NCI-H2171 (cell line): ENCODE results near the gene C2CD3.
"Not testable (repeated sequence)": the region's sequence is repeated elsewhere in the genome, so short reads cannot be mapped to it uniquely, and the experiment has no call there.

Experiments
- DNase-seq: peaks from one replicate; lab custom pipeline; 2025; lab: John Stamatoyannopoulos, UW

The C2CD3 gene

GRCh38 chr11:74063628-74064027 lies 107.2 kb downstream of the C2CD3 start:
- not testable (repeated sequence) for DNase-seq

DNA sequence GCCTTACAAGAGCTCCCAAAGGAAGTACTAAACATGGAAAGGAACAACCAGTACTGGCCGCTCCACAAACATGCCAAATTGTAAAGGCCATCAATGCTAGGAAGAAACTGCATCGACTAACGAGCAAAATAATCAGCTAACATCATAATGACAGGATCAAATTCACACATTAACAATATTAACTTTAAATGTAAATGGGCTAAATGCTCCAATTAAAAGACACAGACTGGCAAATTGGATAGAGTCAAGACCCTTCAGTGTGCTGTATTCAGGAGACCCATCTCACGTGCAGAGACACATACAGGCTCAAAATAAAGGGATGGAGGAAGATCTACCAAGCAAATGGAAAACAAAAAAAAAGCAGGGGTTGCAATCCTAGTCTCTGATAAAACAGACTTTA lies 109.2 kb downstream of the C2CD3 start:
- not testable (repeated sequence) for DNase-seq

GRCh38 chr11:74057249-74058151 lies 113.3 kb downstream of the C2CD3 start:
- DNase-seq: no peak

DNA sequence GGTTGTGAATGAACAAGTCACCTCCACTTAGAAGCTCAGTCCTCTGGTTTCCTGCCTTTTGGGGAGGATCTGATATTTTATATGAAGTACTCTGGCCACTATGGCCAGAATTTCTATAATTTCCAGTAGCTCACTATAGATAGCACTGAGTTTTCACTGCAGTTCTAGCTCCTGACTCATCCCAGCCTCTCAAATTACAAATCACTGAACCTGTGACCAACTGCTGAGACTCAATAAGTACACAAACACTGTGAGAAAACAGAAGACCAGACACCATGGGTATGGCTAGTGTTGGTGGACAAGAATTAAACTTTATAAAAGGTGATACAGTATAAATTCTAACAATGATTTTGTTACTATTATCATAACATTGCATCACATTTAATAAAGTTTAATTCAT lies 114.9 kb downstream of the C2CD3 start:
- DNase-seq: no peak

DNA sequence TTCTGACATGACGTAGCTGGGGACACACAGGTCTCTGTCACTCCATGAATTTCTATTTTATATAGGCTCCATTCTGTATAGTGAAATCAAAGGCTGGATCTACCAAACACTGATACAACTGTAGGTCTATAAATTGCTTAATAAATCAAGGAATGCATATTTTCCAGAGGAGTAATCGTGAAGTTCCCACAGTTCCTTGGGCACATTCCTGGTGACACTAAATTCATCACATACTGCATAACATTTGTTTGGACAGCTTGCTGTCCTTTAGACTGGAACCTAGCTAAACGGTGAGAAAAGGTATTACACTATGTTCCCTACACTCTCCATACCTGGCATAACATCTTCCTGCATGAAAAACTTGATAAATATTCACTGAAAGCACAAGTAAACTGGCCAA lies 120.3 kb downstream of the C2CD3 start:
- DNase-seq: no peak

DNA sequence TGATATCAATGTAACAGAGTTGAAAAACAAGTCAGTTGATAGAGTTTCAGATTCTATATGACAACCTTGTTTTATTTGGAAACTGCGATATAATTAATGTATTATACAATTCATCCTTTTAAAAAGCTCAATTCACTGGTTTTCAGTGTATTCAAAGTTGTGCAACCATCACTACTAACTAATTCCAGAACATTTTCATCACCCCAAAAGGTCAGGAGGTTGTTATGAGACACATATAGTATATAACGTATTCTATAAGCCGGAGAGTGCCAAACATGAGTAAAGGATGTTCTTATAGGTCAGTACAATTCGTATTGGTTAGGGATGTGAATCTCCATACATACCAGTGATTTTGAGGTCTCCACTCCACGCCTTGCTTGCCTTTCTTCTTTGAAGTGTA lies 121.8 kb downstream of the C2CD3 start:
- no peak for DNase-seq

- DNase-seq: no peak
These were observed 126.3 kb downstream of the C2CD3 start for GRCh38 chr11:74044538-74044937.

DNA sequence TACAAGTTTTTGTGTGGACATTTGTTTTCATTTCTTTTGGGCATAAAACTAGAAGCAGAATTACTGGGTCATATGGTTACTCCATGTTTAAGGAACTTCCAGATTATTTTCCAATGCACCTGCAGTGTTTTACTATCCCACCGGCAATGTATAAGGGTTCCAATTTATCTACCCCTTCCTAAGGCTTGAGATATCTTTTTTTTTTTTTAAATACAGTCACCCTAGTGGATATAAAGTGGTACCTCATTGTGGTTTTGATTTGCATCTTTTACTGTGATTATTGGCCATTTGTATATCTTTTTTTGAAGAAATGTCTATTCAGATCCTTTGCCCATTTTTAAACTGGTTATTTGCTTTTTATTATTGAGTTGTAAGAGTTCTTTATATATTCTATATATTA lies 127.4 kb downstream of the C2CD3 start:
- no peak for DNase-seq

GRCh38 chr11:74037309-74037708 lies 133.5 kb downstream of the C2CD3 start:
- DNase-seq: no peak

- no peak for DNase-seq
These were observed 135.5 kb downstream of the C2CD3 start for GRCh38 chr11:74035264-74035663.

GRCh38 chr11:74033046-74033445 lies 137.8 kb downstream of the C2CD3 start:
- no peak for DNase-seq

- no peak for DNase-seq
These were observed 139.8 kb downstream of the C2CD3 start for GRCh38 chr11:74030723-74031676.

GRCh38 chr11:74025467-74026166 lies 145.2 kb downstream of the C2CD3 start:
- no peak for DNase-seq

GRCh38 chr11:74024261-74025029 lies 146.4 kb downstream of the C2CD3 start:
- DNase-seq: no peak

GRCh38 chr11:74023276-74023675 lies 147.5 kb downstream of the C2CD3 start:
- no peak for DNase-seq

GRCh38 chr11:74022546-74022945 lies 148.3 kb downstream of the C2CD3 start:
- no peak for DNase-seq

DNA sequence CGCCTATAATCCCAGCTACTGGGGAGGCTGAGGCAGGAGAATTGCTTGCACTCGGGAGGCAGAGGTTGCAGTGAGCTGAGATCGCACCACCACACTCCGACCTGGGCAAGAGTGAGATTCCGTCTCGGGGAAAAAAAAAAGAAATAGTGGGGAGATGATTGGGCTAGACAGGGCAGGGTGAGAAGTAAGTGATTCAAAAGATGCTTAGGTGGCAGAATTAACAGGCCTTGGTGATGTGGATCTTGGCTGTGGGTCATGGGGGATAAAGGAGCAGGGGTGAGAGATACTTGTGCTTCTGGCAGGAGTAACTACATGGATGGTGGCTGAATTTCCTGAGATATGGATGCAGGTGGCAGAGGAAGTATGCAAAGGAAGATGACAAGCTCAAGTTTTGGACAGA lies 148.8 kb downstream of the C2CD3 start:
- no peak for DNase-seq

- no peak for DNase-seq
These were observed 150.3 kb downstream of the C2CD3 start for GRCh38 chr11:74020539-74020938.

DNA sequence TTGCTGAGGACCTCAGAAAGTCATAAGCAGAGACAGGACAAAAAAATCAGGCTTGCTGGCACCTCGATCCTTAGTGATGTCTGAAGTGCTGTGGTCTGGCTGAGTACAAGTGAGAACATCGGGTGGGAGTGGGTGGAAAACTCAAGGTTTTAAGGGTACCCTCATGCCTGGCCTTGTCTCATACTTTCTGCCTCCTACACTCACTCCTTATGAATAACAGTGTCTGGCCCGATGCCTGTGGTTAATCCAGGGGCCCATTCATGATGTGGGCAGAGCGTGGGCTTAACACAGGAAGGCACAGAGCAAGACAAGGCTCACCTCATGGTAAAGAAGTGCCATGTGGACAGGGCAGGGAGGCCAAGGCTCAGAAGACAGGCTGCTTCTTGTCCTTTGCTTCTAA lies 150.9 kb downstream of the C2CD3 start:
- no peak for DNase-seq

- DNase-seq: no peak
These were observed 151.6 kb downstream of the C2CD3 start for GRCh38 chr11:74019104-74019738.
